Muscle of leg (tissue), 11 donors: ENCODE data around the gene COL25A1. TPM values are rescaled to one million over a fixed set of nuclear protein-coding genes. Genes with fewer than 3 reads are reported as not detected.

Experiments used
- DNase-seq: peaks from one replicate; pipeline ENCODE4 v3.0.0; 2013
- H3K27ac ChIP-seq: one replicate; pipeline ENCODE4 v1.5.1; 2013; ENCODE audit warnings: mild to moderate bottlenecking, low read length, control low read depth
- H3K27me3 ChIP-seq: one replicate; pipeline ENCODE4 v1.6.1; 2013; ENCODE audit warnings: low read length; ENCODE audit not compliant: control insufficient read depth, insufficient read depth
- H3K36me3 ChIP-seq: one replicate; pipeline ENCODE4 v1.6.1; 2013; ENCODE audit warnings: low read length; ENCODE audit not compliant: control insufficient read depth, insufficient read depth
- H3K4me1 ChIP-seq: one replicate; pipeline ENCODE4 v1.6.1; 2013; ENCODE audit warnings: low read length; ENCODE audit not compliant: control insufficient read depth, insufficient read depth
- H3K4me3 ChIP-seq: one replicate; pipeline ENCODE4 v1.5.1; 2013; ENCODE audit warnings: low read length, control low read depth
- H3K9me3 ChIP-seq: replicated peaks from 2 replicates; pipeline ENCODE4 v1.6.1; 2013; ENCODE audit warnings: low read depth, low read length; ENCODE audit not compliant: control insufficient read depth
- WGBS: methylation state at CpG from one replicate; pipeline ENCODE4 v1.1.5; 2013; ENCODE audit warnings: missing lambda C conversion rate; ENCODE audit not compliant: insufficient coverage; 5-methylcytosine and 5-hydroxymethylcytosine counted together
- polyA plus RNA-seq, 8 donors: library from polyadenylated mRNA; unstranded; fragments of 120-200 nt; gene quantifications; one replicate each; pipeline versions ENCODE4 v1.2.1 to v1.2.3, GENCODE V29; 2013; ENCODE audit warnings: inconsistent platforms in 1 of 8, low replicate concordance in 1 of 8; ENCODE audit not compliant: insufficient read length in 8 of 8, insufficient read depth in 1 of 8
- total RNA-seq: library from RNA; stranded (reverse); fragments of 120-200 nt; gene quantifications from one replicate; pipeline ENCODE4 v1.2.4, GENCODE V29; 2013

The COL25A1 gene
- total and polyA plus RNA-seq, 9 donors: 4.5 to 9.7 (median 5.6) TPM

DNA sequence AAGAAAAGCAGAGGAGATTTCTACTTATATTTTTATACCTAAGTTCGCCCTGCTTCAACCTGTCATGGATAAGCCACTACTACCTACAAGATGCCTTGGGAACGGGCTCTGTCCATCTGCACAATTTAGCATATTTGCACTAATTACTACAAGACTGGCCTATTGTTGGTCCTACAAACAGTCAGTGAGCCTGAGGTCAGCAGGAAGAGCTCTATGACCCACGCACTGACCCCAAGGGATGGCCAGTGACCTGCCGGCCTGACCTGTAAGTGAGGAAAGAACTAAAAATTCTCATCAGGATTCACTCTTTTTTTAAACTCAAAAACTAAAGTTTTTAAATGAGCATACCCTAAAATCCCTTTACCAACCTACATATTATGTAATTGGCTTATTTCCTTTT is 142.0 kb downstream of the COL25A1 start:
- H3K4me3 ChIP-seq: no peak overlapping the region
- no peaks in the 10 kb centered on the region for H3K4me1 ChIP-seq
- H3K27me3 ChIP-seq: no peaks in the 10 kb centered on the region
- H3K9me3 ChIP-seq: no peaks in the 10 kb centered on the region
- H3K36me3 ChIP-seq: no peaks in the 10 kb centered on the region
- H3K27ac ChIP-seq: no peak overlapping the region
- no peak for DNase-seq
- 100% methylated on average over 1 of the region's 4 CpGs for WGBS

DNA sequence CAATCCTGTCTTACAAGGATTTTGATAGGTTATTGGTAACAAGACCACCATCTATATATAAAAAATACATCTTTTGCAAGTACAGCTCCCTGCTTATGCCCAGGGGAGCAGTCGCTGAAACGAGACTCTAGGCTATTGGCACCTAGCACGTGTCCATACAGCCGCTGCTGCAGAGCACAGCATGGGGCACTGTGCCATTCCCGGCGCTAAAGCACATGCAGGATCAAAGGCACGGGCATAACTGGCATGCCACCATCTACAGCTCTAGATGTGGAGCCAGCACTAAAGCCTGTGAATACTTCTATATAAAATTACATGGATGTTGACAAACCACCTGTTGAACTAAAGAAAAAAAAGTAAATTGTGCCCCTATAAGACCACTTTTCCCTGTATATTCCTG is 144.8 kb downstream of the COL25A1 start:
- Histone ChIP-seq H3K4me1 (no peaks in the 10 kb centered on the region), H3K4me3 (no peak overlapping the region), H3K9me3 (no peaks in the 10 kb centered on the region), H3K36me3 (no peaks in the 10 kb centered on the region), H3K27ac (no peak overlapping the region), H3K27me3 (no peaks in the 10 kb centered on the region)
- DNase-seq: peak; percentile 64
- 74% methylated on average over 4 of the region's 7 CpGs for WGBS

DNA sequence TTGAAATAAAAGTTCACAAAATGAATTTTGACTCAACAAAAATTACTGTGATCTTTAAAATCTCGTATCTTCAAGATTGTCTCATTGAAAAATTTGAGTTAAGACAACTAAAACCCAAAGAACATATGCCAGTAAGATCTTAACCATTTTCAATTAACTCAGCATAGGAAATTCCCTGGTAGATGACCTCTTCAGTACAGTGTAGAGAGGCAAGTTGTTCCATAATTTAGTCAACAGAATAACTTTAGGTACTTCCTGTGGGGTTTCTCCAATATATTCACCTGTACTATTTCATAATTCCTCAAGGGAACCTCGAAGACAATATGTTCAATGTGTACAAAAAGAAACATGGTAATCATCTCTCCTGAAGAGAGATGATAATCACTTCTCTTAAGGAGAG is 145.3 kb downstream of the COL25A1 start:
- DNase-seq: no peak
- H3K36me3 ChIP-seq: no peaks in the 10 kb centered on the region
- no peaks in the 10 kb centered on the region for H3K9me3 ChIP-seq
- H3K27me3 ChIP-seq: no peaks in the 10 kb centered on the region
- no peak overlapping the region for H3K4me3 ChIP-seq
- no peaks in the 10 kb centered on the region for H3K4me1 ChIP-seq
- H3K27ac ChIP-seq: no peak overlapping the region
- WGBS: no CpG with 5 or more reads among the region's 2 CpGs

DNA sequence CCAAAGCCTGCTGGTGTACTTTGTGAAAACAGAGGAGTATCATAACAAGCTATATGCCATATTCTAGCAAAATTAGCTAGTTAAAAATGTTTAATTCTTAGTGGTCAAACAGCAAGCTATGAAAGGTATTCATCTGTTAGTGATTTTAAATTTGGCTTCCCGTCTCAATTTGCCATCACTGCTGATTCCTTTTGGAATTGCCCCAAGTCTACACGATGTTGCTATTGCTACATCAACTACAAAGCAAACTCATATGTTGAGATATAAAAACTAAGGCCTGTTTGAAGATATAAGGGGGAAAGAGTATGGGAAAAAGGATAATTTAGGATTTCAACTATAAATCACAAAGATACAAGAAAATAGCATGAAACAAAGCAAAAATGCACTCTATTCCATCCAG is 146.1 kb downstream of the COL25A1 start:
- Histone ChIP-seq H3K27me3 (no peaks in the 10 kb centered on the region), H3K9me3 (no peaks in the 10 kb centered on the region), H3K36me3 (no peaks in the 10 kb centered on the region), H3K27ac (no peak overlapping the region), H3K4me1 (no peaks in the 10 kb centered on the region), H3K4me3 (no peak overlapping the region)
- WGBS: no CpG with 5 or more reads among the region's 2 CpGs
- DNase-seq: no peak

DNA sequence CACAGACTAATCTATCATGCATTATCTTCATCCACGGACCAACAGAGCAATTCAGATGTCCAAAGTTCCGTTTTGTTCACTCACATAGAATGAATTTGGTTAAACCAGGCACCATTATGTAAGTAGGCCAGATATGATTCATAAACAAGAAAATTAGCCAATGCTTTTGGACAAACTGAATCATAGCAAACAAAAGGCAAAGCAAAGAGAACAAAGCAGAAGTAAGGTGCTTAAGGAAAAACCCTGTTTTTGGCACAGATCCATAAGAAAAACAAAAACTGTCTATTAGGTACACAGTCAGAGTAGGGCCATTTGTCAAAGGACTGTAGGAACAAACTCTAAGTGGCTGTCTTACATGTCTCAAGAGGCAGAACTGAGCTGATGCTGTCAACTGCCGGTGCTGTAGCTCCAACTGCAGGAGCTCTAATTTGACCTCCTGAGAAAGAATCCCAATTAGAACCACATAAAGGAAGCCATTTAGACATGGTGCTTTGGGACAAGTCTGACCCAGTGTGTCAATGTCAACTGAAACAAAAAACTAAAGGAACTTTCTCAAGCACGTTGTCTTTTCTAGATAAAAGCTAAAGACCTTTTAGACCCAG is 146.7 kb downstream of the COL25A1 start:
- Histone ChIP-seq H3K27me3 (no peaks in the 10 kb centered on the region), H3K36me3 (no peaks in the 10 kb centered on the region), H3K9me3 (no peaks in the 10 kb centered on the region), H3K27ac (no peak overlapping the region), H3K4me3 (no peak overlapping the region), H3K4me1 (no peaks in the 10 kb centered on the region)
- no peak for DNase-seq
- 64% methylated on average over 3 of the region's 4 CpGs for WGBS

DNA sequence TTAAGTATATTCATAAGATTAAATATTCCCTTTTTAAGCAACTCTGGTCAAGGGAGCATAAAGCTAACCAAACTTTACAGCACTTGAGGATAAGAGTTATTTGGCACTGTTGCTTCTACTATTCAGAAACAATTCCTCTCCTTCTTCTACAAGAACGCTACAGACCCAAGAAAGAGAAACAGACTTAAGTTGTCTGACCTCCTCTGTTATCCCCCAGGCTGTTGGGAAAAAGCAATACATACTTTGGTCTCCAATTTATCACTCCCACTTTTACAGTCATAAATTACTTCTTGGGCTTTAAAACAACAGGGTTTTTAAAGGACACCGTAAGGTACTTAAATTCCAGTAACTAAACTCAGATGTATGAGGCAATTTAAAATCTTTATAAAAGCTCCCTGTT is 147.4 kb downstream of the COL25A1 start:
- Histone ChIP-seq H3K27me3 (no peaks in the 10 kb centered on the region), H3K4me1 (no peaks in the 10 kb centered on the region), H3K9me3 (no peaks in the 10 kb centered on the region), H3K4me3 (no peak overlapping the region), H3K27ac (no peak overlapping the region), H3K36me3 (no peaks in the 10 kb centered on the region)
- no peak for DNase-seq
- WGBS: 63% methylated on average over 1 of the region's 2 CpGs

DNA sequence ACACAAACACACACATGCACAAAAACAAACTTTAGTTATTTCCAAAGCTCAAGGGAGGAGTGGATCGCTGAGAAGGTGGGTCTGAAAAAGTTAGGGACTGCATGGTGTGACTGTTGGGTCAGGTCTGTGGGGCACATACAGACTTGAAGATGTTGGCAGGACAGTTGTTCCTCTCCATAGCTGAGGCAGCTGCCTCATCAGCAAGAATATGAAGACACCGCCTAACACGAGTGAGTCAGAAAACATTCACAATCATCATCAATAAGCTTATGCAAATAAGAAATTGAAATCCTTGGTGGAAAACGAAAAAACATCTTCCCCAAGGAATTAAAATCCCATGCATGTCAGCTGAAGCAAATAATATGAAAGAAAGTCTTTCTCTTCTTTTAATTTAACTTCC is 148.0 kb downstream of the COL25A1 start:
- Histone ChIP-seq H3K9me3 (no peaks in the 10 kb centered on the region), H3K4me1 (no peaks in the 10 kb centered on the region), H3K27ac (no peak overlapping the region), H3K27me3 (no peaks in the 10 kb centered on the region), H3K36me3 (no peaks in the 10 kb centered on the region), H3K4me3 (no peak overlapping the region)
- no peak for DNase-seq
- WGBS: no CpG with 5 or more reads among the region's 4 CpGs

DNA sequence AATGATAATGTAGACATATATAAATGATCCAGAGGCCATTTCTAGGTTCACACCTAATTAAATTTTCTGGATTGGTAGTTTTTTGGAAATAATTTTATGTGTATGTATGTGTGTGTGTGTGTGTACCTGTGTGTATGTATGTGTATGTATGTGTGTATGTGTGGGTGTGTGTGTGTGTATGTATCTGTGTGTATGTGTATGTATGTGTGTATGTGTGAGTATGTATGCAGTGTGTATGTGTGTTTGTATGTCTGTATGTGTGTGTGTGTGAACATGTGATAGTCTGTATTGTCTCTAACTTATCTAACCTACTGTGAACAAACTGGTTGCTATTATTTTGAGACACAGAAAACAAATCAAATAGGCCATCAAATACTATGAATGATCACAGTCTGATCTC is 152.6 kb downstream of the COL25A1 start:
- Histone ChIP-seq H3K9me3 (no peaks in the 10 kb centered on the region), H3K4me3 (no peak overlapping the region)
- no peak for DNase-seq

DNA sequence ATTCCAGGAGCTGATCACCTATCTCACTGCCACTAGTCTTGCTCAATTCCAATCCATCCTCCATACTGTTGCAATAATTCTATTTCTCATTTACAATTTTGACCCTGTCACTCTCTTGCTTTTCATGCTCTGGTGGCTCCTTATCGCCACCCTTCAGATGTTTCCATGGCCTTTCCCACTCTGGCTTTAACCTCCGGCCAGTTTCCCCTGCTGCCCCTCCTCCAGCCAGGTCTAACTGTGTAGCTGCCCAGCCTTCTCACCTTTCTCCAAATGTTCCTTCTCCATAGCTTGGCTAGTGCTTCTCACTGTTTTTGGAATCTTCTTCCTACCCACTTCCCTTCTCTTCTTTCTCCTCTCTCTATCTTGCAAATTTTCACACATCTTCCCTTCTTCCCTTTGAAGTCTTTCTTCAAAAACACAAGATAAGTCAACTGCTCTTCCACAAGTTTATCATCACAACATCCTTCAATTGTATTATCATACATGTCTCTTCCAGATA is 153.8 kb downstream of the COL25A1 start:
- DNase-seq: no peak
- 77% methylated on average over 2 of the region's 2 CpGs for WGBS
- Histone ChIP-seq H3K27me3 (no peaks in the 10 kb centered on the region), H3K4me1 (no peaks in the 10 kb centered on the region), H3K36me3 (no peaks in the 10 kb centered on the region), H3K4me3 (no peak overlapping the region), H3K9me3 (no peaks in the 10 kb centered on the region), H3K27ac (no peak overlapping the region)

More for the DNA sequence above, 152.6 kb downstream of the COL25A1 start:
- Histone ChIP-seq H3K4me1 (no peaks in the 10 kb centered on the region), H3K27me3 (no peaks in the 10 kb centered on the region), H3K36me3 (no peaks in the 10 kb centered on the region), H3K27ac (no peak overlapping the region)

DNA sequence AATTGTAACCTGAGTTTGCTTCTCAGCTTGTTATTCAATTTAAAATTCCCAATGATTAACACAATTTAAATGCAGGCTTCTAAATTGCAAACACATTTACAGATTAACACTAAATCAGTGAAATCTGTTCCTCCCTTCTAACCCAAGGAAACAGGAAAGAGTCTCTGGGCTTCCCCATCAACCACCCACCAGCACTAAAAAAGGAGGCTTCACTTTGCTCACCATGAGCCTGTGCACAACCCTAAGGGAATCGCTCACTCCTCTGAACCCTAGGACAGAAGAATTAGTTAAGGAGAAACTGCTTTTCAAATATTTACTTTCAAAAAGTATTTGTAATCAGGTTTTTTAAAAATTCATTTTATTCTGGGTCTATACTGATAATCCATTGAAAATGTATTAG is 155.3 kb downstream of the COL25A1 start:
- WGBS: no CpG with 5 or more reads among the region's 1 CpG

DNA sequence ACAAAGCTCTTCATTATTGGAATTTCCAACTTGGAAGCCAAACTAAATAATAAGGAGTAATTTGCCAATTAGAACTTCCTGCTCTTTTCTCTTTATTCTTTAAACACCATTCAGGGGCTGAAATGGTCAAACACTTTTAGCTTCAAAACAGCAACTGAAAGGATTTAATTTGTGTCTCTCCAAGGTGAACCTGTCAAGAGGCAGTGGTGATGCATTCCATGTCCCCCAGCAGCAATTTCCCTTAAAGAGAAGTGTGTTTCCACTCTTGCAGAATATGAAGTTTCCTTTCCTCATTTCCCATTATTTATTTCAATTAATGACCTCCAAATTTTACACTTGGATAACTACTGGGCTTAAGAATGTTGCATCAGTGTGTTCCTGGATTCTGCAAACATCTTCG is 156.0 kb downstream of the COL25A1 start:
- Histone ChIP-seq H3K27me3 (no peaks in the 10 kb centered on the region), H3K27ac (no peak overlapping the region), H3K4me3 (no peak overlapping the region), H3K4me1 (no peaks in the 10 kb centered on the region), H3K9me3 (no peaks in the 10 kb centered on the region), H3K36me3 (no peaks in the 10 kb centered on the region)
- WGBS: no CpG with 5 or more reads among the region's 1 CpG
- DNase-seq: no peak

More for the DNA sequence above, 155.3 kb downstream of the COL25A1 start:
- Histone ChIP-seq H3K4me1 (no peaks in the 10 kb centered on the region), H3K27ac (no peak overlapping the region), H3K27me3 (no peaks in the 10 kb centered on the region), H3K9me3 (no peaks in the 10 kb centered on the region), H3K36me3 (no peaks in the 10 kb centered on the region), H3K4me3 (no peak overlapping the region)
- DNase-seq: no peak
